Inflammatory macrophage treated with lipopolysaccharide for 4 hours (primary cell): ENCODE measurements around the gene HTRA1.
A peak's percentile ranks its signal among the peaks of the same experiment; 100 is the strongest.

Experiments
- DNase-seq: peaks from one replicate; pipeline ENCODE4 v3.0.0-alpha.2; 2020

HTRA1 gene

DNA sequence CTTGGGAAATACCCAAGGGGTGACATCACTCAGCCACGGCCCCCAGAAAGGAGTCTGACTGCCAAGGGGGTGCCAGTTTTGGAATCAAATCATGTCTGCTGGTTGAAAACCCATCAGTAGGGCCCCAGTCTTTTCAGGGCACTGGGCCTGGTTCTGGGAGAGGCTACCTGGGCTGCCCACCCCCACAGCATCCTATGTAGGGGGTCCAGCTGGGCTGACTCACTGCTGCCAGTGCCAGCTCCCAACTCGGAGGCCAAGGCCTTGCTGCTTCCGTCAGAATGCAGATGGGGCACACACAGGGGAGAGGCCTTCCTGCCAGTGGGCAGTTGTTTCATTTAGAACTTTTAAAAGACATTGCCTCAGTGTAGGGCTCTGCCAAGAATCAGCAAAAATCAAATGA, 59.7 kb downstream of the HTRA1 start:
- DNase-seq = no peak

DNA sequence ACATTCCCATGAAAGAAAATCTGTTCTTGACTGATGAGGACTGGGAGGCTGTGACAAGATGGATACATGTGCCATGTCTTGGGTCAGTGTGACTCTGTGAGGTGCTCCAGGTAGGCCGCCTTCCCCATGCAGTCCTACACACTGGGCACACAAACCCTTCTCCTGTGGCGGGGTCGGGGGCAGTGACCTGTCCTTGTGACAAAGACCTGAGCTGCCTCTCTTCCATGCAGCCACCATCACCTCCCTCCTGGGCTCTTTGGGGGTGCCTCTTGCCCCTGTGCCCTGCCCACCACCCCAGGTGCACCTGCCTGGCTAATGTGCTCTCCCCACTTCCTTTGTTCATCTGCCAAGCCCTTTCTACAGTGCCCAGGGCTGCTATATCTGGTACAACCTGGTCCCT, 63.5 kb downstream of the HTRA1 start:
- DNase-seq = no peak

DNA sequence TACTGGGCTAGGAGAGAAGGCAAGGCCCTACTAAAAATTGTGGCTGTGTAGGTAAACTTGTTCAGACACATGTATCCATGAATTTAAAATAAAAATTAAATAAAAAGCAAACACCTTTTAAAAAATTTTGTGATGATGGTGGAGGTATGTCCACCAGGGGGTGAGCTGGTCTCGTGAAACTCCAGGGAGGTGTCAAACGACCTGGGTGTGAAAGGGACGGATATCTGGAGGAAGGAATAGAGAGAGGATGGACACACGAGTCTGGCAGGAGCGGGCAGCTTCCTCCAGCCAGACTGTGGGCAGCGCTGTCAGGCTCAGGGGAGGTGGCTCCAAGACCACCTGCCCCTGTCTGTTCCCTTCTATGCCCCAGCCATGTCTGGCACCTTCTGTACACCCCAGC, 64.4 kb downstream of the HTRA1 start:
- no peak for DNase-seq

DNA sequence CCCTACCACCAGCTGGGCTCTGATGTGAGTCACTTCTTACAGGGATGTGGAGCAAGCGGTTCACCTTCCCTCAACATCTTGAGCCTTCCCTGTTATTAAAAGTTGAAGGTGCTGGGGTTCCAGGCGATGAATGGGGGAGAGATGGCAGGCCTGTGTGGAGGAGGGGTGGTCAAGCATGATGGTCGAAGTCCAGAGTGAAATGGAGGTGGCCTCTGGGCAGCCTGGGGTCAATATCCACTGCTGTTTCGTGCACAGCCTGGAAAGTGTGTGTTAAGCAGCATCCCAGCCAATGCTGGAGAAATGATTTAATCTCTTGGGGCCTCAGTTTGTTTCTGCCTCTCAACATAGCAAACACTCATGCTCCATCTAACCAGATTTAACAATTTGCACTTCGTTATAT, 65.5 kb downstream of the HTRA1 start:
- no peak for DNase-seq

DNA sequence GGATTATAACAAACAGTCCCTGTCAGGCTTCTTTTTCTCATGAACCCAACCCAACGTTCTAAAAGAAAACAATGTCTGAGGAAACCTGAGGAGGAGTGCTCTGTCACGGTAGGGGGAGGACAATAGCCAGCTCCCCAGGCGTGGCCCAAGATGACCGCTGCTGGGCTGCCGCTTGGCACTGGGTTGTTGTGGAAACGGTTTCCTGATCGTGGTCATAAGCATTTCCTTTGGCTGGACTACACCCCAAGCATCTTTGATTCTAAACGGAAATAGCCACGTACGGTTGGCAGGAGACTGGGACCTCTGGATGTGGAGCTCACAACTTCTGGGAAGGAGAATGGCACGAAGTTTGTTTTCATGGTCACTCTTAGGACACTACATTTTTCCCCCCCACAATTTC, 68.8 kb downstream of the HTRA1 start:
- DNase-seq = no peak

DNA sequence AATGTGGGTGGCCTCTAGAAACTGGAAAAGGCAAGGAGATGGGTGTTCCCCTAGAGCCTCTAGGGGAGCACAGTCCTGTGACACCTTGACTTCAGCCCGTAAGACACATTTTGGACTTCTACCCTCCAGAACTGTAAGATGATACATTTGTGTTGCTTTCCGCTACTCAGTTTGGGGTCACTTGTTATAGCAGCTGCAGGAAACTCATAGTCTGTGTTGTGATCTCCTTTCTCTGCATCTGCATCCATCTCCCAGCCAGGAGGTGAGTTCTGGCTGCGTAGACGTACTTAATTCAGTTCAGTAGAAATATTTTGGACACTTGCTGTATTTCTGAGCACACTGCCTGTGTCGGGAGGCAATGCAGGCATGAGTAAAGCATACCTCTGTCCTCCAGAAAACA, 69.9 kb downstream of the HTRA1 start:
- DNase-seq = no peak

DNA sequence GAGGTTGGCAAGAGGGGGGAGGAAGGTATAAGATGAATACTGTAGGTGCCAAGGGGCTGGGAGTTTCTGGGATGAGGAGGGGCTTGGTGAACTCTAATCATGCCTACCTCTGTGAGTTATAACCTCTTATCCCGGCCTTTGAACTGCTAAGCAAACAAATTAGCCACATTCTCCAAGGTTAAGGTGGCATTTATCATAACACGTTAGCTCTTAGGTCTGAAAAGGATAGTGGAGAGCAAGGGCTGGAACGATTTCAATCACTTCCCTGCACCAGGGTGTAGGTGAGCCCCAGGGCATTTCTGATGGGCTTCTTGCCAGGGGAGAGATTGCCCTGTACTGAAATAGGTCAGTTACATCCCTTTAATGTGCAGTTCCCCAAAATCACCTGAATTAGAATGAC, 70.6 kb downstream of the HTRA1 start:
- no peak for DNase-seq

DNA sequence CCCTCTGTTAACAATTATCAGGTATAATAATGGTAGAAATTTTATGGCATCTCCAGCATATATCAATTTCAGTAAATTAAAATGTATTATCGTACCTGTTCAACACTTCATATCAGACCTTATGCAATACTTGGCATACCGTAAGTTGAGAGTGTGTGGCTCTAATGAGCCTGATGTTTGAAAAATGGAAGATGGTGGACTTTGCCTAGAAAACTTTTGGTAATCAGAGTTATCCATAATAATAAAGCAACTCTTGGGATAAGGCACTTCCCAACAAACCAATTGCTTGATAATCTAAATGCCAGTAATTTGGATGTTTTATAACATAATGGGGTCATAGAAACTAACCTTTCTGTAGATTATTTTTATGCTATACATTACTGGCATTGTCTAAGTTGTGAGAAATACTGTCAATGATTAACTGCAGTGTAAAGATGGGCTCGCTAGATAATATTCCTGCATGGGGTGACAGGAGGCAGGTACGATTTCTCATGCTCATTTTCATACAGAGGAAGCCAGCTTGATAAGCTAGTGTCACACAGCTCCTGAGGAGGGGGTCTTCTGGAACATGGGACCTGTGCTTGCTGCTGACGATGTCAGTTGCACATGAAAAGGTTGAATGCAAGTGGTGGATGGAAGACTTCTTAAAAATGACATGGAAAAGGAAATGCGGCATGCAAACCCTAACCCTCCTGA, 71.4 kb downstream of the HTRA1 start:
- DNase-seq = no peak

DNA sequence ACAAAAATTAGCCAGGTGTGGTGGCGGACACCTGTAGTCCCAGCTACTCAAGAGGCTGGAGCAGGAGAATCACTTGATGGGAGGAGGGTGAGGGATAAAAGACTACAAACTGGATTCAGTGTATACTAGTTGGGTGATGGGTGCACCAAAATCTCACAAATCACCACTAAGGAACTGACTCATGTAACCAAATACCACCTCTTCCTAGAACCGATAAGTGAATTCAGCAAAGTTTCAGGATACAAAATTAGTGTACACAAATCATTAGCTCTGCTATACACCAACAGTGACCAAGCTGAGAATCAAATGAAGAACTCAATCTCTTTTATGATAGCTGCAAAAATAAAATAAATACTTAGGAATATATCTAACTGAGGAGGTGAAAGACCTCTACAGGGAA, 76.2 kb downstream of the HTRA1 start:
- no peak for DNase-seq

DNA sequence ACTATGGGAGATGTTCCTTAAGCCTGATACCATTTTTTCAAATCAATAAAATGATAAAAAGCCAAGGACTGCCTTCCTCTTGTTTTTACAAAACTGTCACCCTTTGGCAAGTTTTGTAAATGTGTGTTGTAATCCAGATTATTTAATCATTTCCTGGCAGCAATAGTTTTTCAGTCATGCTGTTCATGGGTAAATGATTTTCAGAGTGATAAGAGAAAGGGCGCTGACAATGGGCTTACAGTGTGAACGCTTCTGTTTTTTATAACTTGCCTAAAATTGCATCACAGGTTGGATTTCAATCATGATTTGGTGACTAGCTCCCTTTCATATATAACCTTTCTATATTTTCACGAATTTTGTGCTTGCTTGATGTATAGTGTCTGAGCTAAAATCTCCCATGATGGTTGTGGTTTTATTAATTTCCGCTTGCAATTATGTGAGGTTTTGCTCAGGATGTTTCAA, 80.2 kb downstream of the HTRA1 start:
- peak; percentile 46 for DNase-seq

DNA sequence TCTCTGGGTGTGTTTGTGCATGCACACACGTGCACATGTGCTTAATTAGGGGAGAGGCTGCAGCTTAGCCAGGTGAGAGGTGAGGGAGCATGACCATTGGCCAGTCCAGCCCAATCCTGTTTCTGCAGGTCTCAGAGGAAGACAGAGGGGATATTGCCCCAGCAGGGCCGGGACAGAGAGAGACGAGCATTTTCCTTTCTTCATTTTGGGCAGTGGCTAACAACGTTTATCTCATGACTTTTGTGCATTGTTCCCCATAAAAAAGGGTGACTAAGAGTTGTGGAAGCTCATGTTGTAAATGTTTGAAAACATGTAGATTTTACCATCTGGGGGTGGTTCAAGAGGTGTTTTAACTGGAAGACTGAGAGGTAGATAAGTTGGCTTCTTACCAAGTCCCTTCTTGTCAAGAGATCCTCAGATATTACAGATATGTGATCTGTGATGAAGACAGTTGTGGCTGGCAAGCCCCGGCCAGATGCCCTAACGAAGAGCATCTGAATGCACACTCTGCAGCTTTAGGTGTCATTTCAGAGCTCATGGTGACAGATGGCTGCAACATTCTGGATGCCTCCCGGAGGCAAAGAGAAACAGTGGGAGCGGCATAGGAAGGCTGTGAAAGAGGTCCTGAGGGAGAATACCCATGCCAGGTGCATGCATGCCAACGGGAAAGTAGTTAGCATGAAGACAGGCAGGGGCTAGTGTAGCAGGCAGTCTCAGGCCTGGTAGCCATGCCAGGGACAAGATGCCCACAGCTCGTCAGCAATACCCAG, 82.5 kb downstream of the HTRA1 start:
- no peak for DNase-seq

DNA sequence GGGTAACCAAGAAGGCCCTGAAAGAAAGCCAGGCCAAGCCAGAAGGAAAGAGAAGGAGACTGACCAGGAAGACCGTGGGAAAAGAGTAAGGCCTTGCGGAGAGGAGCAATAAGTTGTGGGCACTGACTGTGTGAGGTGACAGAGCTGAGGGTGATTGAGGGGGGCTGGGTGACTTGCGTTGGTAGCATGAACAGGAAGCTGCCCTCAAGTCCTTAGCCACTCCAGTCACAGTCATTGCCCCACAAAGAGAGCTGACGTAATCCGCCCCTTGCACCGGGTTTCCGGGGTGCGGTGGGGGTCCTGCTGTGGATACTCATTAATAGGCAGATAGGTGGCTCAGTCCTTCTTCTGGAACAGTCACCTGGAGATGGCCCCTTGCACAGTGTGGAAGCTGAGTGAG, 83.1 kb downstream of the HTRA1 start:
- DNase-seq = peak; percentile 21

DNA sequence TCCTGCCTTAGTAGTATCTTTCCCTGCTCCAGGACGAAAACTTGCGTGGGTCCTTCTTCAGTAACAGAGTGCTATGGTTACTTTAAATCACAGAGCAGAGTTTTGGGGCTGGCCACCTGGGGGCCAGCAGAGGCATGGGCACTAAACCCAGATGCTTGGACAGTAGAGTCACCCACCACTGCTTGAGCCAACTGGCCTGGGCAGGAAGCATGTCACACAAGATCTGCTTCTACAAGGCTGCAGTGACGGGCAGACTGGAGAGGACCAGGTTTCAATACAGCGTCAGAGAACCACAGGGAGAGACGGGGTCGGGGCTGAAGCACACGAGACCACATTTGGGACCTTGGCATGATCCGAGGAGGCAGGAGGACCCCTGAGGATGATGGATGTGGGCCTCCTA, 84.9 kb downstream of the HTRA1 start:
- no peak for DNase-seq

DNA sequence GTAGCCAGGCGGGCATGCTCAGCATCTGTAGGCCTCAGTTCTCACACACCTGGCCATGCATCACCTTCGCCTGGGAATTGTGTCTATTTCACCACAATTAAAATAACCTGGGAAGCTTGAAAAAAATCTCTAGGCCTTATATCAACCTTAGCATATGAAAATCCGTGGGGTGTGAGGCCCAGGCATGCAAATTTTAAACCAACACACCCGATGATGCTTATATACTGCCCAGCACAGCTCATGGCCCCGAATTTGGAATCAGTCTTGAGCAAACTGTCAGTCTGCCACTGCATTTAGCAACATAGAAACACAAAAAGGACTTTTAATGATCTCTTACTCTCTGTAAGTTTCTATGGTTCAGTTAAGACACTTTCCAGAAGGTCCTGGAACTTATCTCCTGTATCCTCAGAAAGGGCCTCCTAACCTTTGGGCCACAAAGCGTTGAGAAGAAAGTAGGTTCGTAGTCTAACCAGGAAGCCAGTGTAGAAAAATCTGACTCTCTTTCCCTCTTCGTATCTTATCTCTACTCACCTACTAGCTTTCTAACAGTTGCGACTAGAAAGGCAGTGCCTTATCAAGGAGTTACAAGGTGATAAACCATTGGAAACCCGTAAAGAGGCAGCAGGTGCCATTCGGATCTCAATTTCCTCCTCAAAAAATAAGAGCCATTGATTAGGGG, 87.2 kb downstream of the HTRA1 start:
- no peak for DNase-seq

DNA sequence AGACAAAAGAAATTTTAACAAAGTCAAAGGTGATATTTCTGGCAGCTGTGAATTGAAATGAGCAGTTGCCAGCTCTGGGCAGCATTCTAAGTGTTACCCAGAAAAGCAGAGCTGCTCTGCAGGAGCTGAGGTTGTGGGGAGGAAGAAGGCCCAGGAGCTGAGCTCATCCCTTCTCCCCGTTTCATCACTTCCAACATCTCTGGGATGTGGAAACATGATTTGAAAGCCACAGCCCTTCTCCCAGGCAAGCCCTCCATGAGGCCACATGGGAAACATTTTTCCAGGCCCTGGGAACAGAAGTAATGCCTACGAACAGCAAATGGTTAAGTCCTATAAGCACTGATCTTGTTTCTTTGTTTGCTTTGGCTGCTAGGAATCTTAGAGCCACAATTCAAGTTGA, 88.3 kb downstream of the HTRA1 start:
- DNase-seq = no peak

DNA sequence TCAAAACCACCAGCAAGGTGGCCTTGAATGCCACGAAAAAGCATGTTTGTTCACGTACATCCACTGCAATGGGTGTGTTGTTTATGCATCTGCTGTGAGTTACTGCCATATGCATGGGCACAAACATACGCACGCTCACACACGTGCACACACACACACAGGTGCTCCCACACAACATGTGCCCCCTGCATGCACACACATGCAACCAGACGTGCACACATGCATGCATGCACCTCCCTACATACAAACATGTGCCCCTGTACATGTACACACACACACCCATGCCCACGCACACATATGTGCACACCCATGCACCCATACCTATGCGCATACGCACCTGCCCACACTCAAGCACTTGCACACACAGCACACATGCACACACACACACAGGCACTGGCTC, 89.1 kb downstream of the HTRA1 start:
- no peak for DNase-seq

DNA sequence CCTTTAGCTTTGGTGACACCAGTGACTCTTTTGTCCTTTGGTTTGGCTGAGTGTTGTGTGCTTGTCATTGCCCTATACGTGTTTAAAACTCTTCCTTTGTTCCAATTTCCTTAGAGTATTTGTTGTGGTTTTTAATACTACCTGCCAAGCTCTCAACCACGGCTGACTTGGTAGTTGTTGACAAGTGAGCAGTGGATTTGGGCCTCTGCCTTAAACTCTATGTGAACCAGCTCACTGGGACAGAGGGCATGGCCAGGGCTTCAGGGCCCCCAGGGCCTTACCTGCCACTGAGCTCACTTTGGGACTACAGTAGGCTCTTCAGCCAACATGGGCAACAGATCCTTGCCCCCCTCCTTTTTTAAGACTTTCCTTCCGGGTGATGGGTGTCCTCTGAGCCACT, 89.6 kb downstream of the HTRA1 start:
- DNase-seq = no peak

DNA sequence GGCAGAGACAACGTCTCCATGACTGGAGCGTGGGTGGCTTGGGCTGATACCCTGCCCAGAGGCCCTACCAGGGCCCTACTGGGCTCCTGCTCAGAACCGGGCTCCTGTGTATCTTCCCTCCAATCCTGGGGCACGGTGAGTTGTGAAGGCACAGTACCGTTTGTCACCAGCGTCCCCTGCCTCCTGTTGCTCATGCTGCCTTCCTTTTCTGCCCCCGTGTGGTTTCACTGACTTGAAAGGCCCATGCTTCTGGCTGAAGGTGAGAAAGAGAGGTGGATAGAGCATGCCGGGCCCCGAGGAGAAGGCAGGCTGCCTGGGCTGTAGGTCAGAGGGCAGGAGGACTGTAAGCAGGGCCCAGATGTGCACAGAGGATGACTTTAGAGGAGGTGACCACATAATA, 90.1 kb downstream of the HTRA1 start:
- DNase-seq = no peak

DNA sequence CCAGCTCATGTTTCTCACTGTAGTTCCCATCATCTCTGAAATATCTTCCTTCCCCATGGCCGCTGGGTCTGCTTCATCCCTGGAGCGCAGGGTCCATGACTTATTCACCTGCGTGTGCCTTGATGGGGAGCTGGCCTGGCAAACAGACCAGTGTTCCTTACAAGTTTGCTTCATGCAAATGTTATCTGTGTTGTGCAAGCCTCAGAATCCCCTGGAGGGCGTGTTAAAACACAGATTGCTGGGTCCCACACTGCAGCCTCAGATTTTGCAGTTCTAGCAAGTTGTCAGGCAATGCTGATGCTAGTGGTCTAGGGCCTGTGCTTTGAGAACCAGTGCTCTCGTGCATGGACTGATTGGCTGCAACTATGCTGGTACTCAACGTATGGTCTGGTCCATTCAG, 92.0 kb downstream of the HTRA1 start:
- DNase-seq = no peak

DNA sequence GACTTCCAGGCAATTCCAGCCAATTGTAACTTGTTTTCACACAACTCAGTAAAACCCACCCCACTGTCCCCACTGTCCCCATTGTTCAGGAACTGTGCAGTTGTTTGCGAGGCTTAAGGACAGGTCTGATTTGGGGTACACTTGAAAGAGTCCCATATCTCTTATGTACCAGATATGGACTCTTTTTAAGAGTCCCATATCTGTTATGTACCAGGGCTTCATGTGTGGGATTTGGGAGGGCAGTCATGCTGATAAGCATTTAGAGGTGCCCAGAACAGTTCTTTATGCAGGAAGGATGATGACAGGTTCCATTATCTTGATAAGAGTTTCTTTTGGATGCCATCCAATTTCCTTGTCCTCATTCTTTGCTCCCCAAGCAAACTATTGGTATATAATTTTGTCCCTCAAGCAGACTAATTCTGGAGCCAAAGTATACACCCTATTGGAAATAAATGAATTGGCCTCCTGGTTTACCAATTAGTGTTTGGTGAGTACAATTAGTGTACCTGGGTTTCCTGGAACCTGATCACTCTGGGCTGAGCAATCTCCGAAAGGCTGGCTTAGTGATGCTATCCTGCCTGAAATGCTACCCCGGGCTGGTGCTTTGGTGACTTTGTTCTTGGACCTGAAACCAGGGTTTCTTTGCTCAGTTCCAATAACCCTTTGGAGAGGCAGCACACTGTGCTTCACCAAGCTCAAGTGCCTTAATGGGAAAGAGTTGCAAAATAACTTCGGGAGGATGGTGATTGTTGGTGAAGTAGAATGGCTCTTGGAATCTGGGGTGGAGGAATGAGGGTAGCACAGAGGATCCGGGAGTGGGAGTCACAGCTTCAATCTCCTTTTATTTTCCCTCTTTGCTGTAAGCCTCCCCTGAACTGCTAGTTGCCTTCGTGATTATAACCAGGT, 93.0 kb downstream of the HTRA1 start:
- no peak for DNase-seq

DNA sequence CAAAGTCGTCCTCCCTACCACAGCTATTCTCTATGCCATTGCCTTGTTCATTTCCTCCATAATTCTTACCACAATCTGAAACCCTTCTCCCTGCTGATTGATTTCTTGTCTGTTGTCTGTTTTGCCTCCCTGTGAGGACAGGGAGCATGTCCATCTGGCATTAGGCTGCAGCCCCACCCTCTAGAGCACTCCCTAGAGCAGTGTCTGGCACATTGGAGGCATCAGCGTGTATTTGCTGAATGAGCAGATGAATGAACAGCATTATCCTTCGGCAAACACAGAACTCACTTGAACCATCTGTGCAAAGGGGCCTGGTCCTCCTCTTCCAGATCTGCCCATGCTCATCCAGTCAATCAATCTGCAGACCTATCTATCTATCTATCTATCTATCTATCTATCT, 94.1 kb downstream of the HTRA1 start:
- no peak for DNase-seq

DNA sequence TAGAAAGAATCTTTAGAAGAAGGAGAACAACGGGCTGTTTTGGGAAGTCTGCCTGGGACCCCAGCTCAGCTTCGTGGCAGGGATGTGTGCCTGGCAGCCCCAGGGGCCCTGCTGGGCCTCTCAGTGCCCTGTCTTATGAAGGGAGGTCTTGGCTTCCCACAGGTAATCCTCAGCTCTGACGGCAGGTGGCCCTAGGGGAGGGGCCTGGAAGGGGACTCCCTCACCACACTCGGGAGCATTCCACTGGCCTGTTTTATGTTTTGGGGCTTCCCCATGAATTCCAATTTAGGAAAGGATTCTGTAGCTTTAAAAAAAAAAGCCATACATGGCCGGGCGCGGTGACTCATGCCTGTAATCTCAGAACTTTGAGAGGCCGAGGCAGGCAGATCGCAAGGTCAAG, 96.2 kb downstream of the HTRA1 start:
- DNase-seq = no peak

DNA sequence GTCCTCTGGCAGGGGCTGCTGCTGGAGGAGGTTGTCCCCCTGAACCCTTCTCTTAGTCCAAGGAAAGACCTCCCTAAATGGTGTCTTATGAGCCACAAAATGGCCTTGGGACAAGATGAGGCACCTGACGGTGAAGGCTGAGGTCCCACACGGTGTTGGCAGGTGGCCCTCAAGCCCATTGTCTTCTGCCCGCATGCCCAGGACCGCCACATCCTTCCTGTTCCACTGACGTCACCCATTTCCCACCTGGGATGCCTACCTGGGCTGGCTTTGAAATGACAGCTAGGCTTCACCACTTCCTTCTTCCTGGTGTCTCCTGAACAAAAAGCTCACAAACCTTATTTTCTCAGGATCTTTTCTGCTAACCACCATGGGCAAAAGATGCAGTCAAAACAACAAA, 97.1 kb downstream of the HTRA1 start:
- DNase-seq = no peak
